A673 (cell line): ENCODE measurements around the gene TEFM. TPM values are rescaled to one million over a fixed set of nuclear protein-coding genes. Genes with fewer than 3 reads are reported as not detected.
"Not testable (repeated sequence)": the region's sequence is repeated elsewhere in the genome, so short reads cannot be mapped to it uniquely, and the experiment has no call there.

Experiments
- BruUV-seq: library from RNA; stranded (reverse); fragments of 400-500 nt; replicated peaks from 2 replicates; lab custom pipeline; 2021; lab: Mats Ljungman, UMichigan
- CTCF ChIA-PET: fragments of 300-600 bp; sonication (Branson Sonifier 250); formaldehyde crosslinking; loops from one replicate; lab custom pipeline; 2022; ENCODE audit warnings: antibody characterized with exemption; lab: Charles Lee
- POLR2A ChIA-PET: fragments of 300-600 bp; sonication (Branson Sonifier 250); formaldehyde crosslinking; loops from one replicate; lab custom pipeline; 2022; ENCODE audit warnings: antibody characterized with exemption; ENCODE audit not compliant: low non-redundant PET; lab: Charles Lee
- DNase-seq: peaks from one replicate; pipeline ENCODE4 v3.0.0-alpha.2; 2015; ENCODE audit warnings: low spot score
- H3K27ac ChIP-seq: fragments of 200-600 bp; sonication (generic); 2 replicates; pipeline ENCODE4 v1.5.1; 2016; ENCODE audit warnings: mixed run types, low read depth, mild to moderate bottlenecking, mixed read lengths, antibody characterized with exemption, low read length; ENCODE audit not compliant: poor library complexity, severe bottlenecking
- H3K27me3 ChIP-seq: fragments of 200-600 bp; sonication (generic); replicated peaks from 2 replicates; pipeline ENCODE4 v1.6.1; 2017; ENCODE audit warnings: mixed run types, low read depth, mild to moderate bottlenecking, mixed read lengths, antibody characterized with exemption, low read length; ENCODE audit not compliant: insufficient read depth, poor library complexity
- H3K36me3 ChIP-seq: fragments of 200-600 bp; sonication (generic); 2 replicates; pipeline ENCODE4 v1.6.1; 2016; ENCODE audit warnings: mixed run types, mild to moderate bottlenecking, mixed read lengths, antibody characterized with exemption, low read length; ENCODE audit not compliant: insufficient read depth, poor library complexity, severe bottlenecking
- H3K4me1 ChIP-seq: fragments of 200-600 bp; sonication (generic); 2 replicates; pipeline ENCODE4 v1.6.1; 2017; ENCODE audit warnings: mixed run types, mild to moderate bottlenecking, mixed read lengths, antibody characterized with exemption, low read length; ENCODE audit not compliant: insufficient read depth, poor library complexity, severe bottlenecking
- H3K4me3 ChIP-seq: fragments of 200-600 bp; sonication (generic); 2 replicates; pipeline ENCODE4 v1.5.1; 2016; ENCODE audit warnings: low read depth, mixed run types, mild to moderate bottlenecking, mixed read lengths, low read length; ENCODE audit not compliant: poor library complexity, severe bottlenecking
- H3K9me3 ChIP-seq: fragments of 200-600 bp; sonication (generic); 2 replicates; pipeline ENCODE4 v1.6.1; 2016; ENCODE audit warnings: mixed run types, low read depth, mild to moderate bottlenecking, mixed read lengths, antibody characterized with exemption, low read length; ENCODE audit not compliant: poor library complexity, severe bottlenecking
- EZH2 ChIP-seq: fragments of 200-600 bp; sonication (generic); IDR thresholded peaks from 2 replicates; pipeline ENCODE4 v1.6.1; 2017; ENCODE audit warnings: borderline replicate concordance, low read depth, mild to moderate bottlenecking, mixed read lengths, antibody characterized with exemption, low read length; ENCODE audit not compliant: poor library complexity, severe bottlenecking
- intact Hi-C: fragments of 100-400 bp; cut with micrococcal nuclease; formaldehyde crosslinking; loops from one replicate; pipeline ENCODE4 v1.10.0; 2022; ENCODE audit not compliant: unreplicated experiment
- total RNA-seq: library from RNA; stranded (reverse); gene quantifications from 2 replicates; pipeline ENCODE4 v1.2.3, GENCODE V29; 2021
- TF ChIP-seq, protein P1 (sequence below): fragments of 300-800, 200-600 bp; sonication (generic); conservative IDR thresholded peaks from 2 replicates; pipeline ENCODE4 v1.5.1; 2017; ENCODE audit warnings: low read depth, mild to moderate bottlenecking, antibody characterized with exemption, low read length, moderate library complexity, mixed read lengths

The TEFM gene
- total RNA-seq, 1 experiment from 2014 or later, result 7.2 TPM

DNA sequence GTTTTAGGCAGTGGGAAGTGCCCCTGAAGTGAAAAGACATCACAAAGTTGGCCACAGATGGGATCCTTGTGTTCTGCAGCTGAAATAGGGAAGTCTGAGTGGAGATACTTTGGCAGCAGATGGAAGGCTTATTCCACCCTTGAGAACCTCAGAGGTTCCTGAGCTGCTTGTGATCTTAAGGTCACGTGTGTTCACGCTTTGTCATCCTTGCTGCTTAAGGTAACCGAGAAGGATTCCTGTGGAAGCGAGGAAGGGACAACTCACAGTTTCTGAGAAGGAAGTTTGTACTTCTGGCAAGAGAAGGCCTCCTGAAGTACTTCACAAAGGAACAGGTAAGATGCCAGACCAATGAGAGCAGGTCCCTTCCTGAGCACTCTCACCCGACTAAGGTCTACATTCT is 27.9 kb upstream of the TEFM start:
- H3K4me3 ChIP-seq, result no peak overlapping the region
- TF ChIP-seq EZH2, result no peak
- TF ChIP-seq, protein P1, sequence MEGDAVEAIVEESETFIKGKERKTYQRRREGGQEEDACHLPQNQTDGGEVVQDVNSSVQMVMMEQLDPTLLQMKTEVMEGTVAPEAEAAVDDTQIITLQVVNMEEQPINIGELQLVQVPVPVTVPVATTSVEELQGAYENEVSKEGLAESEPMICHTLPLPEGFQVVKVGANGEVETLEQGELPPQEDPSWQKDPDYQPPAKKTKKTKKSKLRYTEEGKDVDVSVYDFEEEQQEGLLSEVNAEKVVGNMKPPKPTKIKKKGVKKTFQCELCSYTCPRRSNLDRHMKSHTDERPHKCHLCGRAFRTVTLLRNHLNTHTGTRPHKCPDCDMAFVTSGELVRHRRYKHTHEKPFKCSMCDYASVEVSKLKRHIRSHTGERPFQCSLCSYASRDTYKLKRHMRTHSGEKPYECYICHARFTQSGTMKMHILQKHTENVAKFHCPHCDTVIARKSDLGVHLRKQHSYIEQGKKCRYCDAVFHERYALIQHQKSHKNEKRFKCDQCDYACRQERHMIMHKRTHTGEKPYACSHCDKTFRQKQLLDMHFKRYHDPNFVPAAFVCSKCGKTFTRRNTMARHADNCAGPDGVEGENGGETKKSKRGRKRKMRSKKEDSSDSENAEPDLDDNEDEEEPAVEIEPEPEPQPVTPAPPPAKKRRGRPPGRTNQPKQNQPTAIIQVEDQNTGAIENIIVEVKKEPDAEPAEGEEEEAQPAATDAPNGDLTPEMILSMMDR, result no peak
- intact Hi-C loops, result no loop called here
- no peaks in the 10 kb centered on the region for H3K36me3 ChIP-seq
- ChIA-PET POLR2A (no interaction called here), CTCF (no interaction called here)
- H3K9me3 ChIP-seq, result no peaks in the 10 kb centered on the region
- no peak for DNase-seq
- no peak overlapping the region for H3K27ac ChIP-seq
- no TSS peak for BruUV-seq
- H3K27me3 ChIP-seq, result no peaks in the 10 kb centered on the region
- H3K4me1 ChIP-seq, result no peaks in the 10 kb centered on the region

DNA sequence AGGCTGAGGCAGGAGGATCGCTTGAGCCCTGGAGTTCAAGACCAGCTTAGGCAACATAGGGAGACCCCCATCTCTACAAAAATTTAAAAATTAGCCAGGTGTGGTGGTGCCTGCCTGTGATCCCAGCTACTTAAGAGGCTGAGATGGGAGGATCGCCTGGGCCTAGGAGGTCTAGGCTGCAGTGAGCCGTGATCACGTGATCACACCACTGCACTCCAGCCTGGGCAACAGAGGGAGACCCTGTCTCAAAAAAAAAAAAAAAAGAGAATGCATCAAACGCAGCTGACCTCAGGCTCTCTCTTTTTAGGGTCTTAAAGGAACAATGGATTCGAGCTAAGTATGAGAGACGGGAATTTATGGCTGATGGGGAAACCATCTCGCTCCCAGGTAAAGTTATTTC is 25.5 kb upstream of the TEFM start:
- BruUV-seq, H3K4me1 ChIP-seq, H3K4me3 ChIP-seq, H3K27me3 ChIP-seq, H3K9me3 ChIP-seq, DNase-seq, H3K27ac ChIP-seq, intact Hi-C loops, CTCF ChIA-PET, H3K36me3 ChIP-seq: not testable (repeated sequence)
- POLR2A ChIA-PET, result interaction anchor here (0.5 kb wide), 1 partner anchor 10 kb away, joined by 4 read pairs; no protein-coding TSS in a partner anchor

DNA sequence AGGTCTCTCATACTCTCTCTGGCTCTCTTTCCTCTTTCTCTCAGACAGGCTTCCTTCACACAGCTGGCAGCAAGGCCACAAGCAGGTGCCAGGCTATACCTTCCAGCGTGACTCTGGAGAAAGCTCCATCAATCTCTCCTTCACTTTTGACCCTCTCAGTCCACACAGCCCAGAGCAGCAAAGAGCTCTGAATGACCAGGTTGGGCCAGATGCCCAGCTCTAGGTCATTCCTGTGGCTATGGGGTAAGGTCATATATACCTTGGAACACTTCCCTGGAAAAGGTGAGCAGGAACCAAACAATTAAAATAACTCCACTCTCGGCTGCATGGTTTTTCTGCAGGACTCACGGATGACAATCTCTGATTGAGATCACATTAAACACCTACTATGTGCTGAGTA is 24.5 kb upstream of the TEFM start:
- no peak overlapping the region for H3K27ac ChIP-seq
- POLR2A ChIA-PET, result no interaction called here
- H3K4me3 ChIP-seq, result no peak overlapping the region
- no peak for DNase-seq
- H3K36me3 ChIP-seq, result no peaks in the 10 kb centered on the region
- CTCF ChIA-PET, result no interaction called here
- BruUV-seq, result no TSS peak
- H3K4me1 ChIP-seq, result no peaks in the 10 kb centered on the region
- intact Hi-C loops, result no loop called here
- H3K27me3 ChIP-seq, result no peaks in the 10 kb centered on the region
- H3K9me3 ChIP-seq, result no peaks in the 10 kb centered on the region
- no peak for TF ChIP-seq EZH2
- TF ChIP-seq, protein P1, result no peak

DNA sequence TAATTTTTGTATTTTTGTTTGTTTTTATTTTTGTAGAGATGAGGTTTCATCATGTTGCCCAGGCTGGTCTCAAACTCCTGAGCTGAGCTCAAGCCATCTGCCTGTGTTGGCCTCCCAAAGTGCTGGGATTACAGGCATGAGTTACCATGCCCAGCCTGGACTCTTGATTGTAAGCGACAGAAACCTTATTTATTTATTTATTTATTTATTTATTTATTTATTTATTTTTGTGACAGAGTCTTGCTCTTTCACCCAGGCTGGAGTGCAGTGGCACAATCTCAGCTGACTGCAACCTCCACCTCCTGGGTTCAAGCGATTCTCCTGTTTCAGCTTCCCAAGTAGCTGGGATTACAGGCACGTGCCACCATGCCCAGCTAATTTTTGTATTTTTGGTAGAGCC is 23.8 kb upstream of the TEFM start:
- BruUV-seq, H3K4me3 ChIP-seq, H3K36me3 ChIP-seq, H3K27ac ChIP-seq, H3K9me3 ChIP-seq, intact Hi-C loops, H3K27me3 ChIP-seq, DNase-seq, H3K4me1 ChIP-seq, POLR2A ChIA-PET, CTCF ChIA-PET: not testable (repeated sequence)
